Right atrium auricular region (tissue), 2 donors: Measurements from ENCODE around the gene PSD2. TPM values are rescaled to one million over a fixed set of nuclear protein-coding genes. Genes with fewer than 3 reads are reported as not detected.

ENCODE experiments used
- DNase-seq: peaks from one replicate; pipeline ENCODE4 v3.0.0-alpha.2; 2019; ENCODE audit warnings: low spot score
- H3K27ac ChIP-seq, 2 donors: fragments of 200-600 bp; sonication (generic); 1 replicate in 1 of 2; 2 replicates in 1 of 2; pipeline ENCODE4 v1.5.1; 2016 to 2019
- H3K27me3 ChIP-seq, 2 donors: fragments of 200-600 bp; sonication (generic); one replicate each; pipeline versions ENCODE4 v1.5.1 to v1.6.0; 2017 to 2019
- H3K36me3 ChIP-seq: fragments of 200-600 bp; sonication (generic); one replicate; pipeline ENCODE4 v1.5.1; 2016
- H3K4me1 ChIP-seq, 2 donors: fragments of 200-600 bp; sonication (generic); one replicate each; pipeline versions ENCODE4 v1.5.1 to v1.6.0; 2017 to 2019
- H3K4me3 ChIP-seq, 2 donors: fragments of 200-600 bp; sonication (generic); 1 replicate in 1 of 2; 2 replicates in 1 of 2; pipeline ENCODE4 v1.5.1; 2017 to 2019; ENCODE audit warnings: mild to moderate bottlenecking in 1 of 2, moderate library complexity in 1 of 2
- H3K9me3 ChIP-seq, 2 donors: fragments of 200-600 bp; sonication (generic); one replicate each; pipeline ENCODE4 v1.5.1; 2019
- total RNA-seq, 2 donors: library from RNA; depleted of rRNA; stranded (reverse); fragments of >200 nt; gene quantifications; one replicate each; pipeline ENCODE4 v1.1.0, GENCODE V29; 2016
- TF ChIP-seq, protein P1 (sequence below), 2 donors: fragments of 200-600 bp; sonication (generic); IDR thresholded peaks; one replicate each; pipeline ENCODE4 v1.5.1; 2019; ENCODE audit warnings: antibody characterized with exemption in 2 of 2

The PSD2 gene
- total RNA-seq, 2 donors from 2014 or later: 0.12 to 0.19 TPM

- Histone ChIP-seq H3K4me3 (no peak overlapping the region), H3K4me1 (peaks cover 0 to 12% of the 10 kb centered on the region in 2 donors), H3K27ac (no peak overlapping the region), H3K36me3 (no peaks in the 10 kb centered on the region), H3K27me3 (peaks cover 14% of the 10 kb centered on the region in 2 donors), H3K9me3 (no peaks in the 10 kb centered on the region)
- no peak for DNase-seq
- TF ChIP-seq, protein P1, sequence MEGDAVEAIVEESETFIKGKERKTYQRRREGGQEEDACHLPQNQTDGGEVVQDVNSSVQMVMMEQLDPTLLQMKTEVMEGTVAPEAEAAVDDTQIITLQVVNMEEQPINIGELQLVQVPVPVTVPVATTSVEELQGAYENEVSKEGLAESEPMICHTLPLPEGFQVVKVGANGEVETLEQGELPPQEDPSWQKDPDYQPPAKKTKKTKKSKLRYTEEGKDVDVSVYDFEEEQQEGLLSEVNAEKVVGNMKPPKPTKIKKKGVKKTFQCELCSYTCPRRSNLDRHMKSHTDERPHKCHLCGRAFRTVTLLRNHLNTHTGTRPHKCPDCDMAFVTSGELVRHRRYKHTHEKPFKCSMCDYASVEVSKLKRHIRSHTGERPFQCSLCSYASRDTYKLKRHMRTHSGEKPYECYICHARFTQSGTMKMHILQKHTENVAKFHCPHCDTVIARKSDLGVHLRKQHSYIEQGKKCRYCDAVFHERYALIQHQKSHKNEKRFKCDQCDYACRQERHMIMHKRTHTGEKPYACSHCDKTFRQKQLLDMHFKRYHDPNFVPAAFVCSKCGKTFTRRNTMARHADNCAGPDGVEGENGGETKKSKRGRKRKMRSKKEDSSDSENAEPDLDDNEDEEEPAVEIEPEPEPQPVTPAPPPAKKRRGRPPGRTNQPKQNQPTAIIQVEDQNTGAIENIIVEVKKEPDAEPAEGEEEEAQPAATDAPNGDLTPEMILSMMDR (IDR thresholded peaks at IDR 0.05): no peak
These were observed 2.4 kb downstream of the PSD2 start for GRCh38 chr5:139797856-139798510.

GRCh38 chr5:139798883-139799282 is 3.3 kb downstream of the PSD2 start:
- TF ChIP-seq, protein P1 (IDR thresholded peaks at IDR 0.05): no peak
- Histone ChIP-seq H3K4me3 (no peak overlapping the region), H3K36me3 (no peaks in the 10 kb centered on the region), H3K27me3 (peaks cover 14% of the 10 kb centered on the region in 2 donors), H3K4me1 (peaks cover 0 to 12% of the 10 kb centered on the region in 2 donors), H3K9me3 (no peaks in the 10 kb centered on the region), H3K27ac (no peak overlapping the region)
- no peak for DNase-seq

DNA sequence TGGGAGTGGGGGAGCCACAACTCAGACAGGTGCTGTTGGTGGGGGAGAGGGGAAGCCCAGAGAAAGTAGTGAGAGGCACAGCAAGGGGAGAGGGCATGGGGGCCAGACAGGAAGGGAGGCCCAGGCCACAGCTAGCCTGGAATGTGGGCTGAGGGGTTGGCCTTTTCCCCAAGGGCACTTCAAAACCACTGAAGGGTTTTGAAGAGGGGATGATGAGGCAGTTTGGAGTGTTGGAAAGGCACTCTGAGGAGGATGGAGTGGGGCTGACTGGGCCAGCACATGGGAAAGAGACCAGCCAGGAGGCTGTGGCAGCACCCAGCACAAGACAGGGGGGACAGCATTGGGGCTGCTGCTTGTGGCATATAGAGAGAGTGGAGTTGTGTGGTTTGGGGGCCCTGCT is 3.8 kb downstream of the PSD2 start:
- Histone ChIP-seq H3K27ac (no peak overlapping the region), H3K9me3 (no peaks in the 10 kb centered on the region), H3K27me3 (peaks cover 14% of the 10 kb centered on the region in 2 donors), H3K4me1 (peaks cover 0 to 12% of the 10 kb centered on the region in 2 donors), H3K4me3 (no peak overlapping the region), H3K36me3 (no peaks in the 10 kb centered on the region)
- DNase-seq: no peak
- TF ChIP-seq, protein P1 (IDR thresholded peaks at IDR 0.05): no peak

DNA sequence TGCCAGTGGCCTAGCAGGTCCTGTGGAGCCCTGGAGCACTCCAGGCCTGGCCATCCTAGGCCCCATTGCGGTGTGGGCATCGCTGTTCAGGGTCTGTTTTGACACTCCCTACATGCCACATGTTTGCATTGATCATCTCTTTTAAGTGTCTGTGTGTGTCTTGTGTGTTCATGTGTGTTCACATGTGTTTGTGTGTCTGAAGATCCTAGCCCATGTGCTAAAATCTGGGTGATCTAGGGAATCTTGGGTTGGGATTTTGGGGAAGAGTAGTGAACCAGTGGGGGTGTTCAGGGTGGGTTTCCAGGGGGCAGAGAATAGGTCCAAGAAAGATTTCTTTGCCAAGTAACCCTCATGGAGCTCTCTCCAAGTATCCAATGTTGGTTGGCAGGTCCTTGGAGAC is 8.4 kb downstream of the PSD2 start:
- Histone ChIP-seq H3K27ac (no peak overlapping the region), H3K27me3 (no peaks in the 10 kb centered on the region), H3K36me3 (no peaks in the 10 kb centered on the region), H3K9me3 (no peaks in the 10 kb centered on the region), H3K4me1 (no peaks in the 10 kb centered on the region), H3K4me3 (no peak overlapping the region)
- TF ChIP-seq, protein P1 (IDR thresholded peaks at IDR 0.05): no peak
- DNase-seq: no peak

DNA sequence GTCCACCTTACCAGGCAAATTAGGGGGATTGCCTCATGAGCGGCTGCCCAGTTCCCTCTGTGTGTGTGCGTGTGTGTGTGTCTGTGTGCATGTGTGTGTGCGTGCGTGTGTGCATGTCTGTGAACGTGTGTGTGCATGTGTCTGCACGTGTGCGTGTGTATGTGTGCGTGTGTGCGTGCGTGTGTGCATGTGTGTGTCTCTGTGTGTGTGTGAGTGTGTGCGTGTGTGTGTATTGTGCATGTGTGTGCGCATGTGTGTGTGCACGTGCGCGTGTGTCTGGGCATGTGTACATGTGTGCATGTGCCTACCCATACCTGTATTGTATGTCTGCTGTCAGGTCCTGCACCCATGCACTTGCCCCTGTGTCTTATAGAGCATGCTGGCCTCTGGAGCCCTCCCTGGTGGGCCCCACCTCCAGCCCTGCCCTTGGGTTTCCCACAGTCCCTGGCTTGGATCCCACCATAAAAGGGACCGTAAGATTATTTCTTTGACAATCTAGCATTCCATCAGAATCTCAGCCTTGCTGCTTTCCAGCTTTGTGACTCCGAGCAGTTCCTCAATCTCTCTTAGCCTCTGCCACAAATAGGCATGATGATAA is 9.3 kb downstream of the PSD2 start:
- Histone ChIP-seq H3K4me1 (no peaks in the 10 kb centered on the region), H3K4me3 (no peak overlapping the region), H3K27me3 (no peaks in the 10 kb centered on the region), H3K36me3 (no peaks in the 10 kb centered on the region), H3K27ac (no peak overlapping the region), H3K9me3 (no peaks in the 10 kb centered on the region)
- TF ChIP-seq, protein P1 (IDR thresholded peaks at IDR 0.05): no peak
- DNase-seq: no peak
